NCI-H2227 (cell line): ENCODE data around the gene TSPAN8.
"Not testable (repeated sequence)": the region's sequence is repeated elsewhere in the genome, so short reads cannot be mapped to it uniquely, and the experiment has no call there.

ENCODE experiments used
- DNase-seq: peaks from one replicate; lab custom pipeline; 2025; ENCODE audit not compliant: unreplicated experiment; lab: John Stamatoyannopoulos, UW

The TSPAN8 gene

GRCh38 chr12:71129364-71129763, 28.4 kb downstream of the TSPAN8 start:
- no peak for DNase-seq

GRCh38 chr12:71128191-71128788, 29.5 kb downstream of the TSPAN8 start:
- DNase-seq, result no peak

GRCh38 chr12:71125949-71126348, 31.9 kb downstream of the TSPAN8 start:
- DNase-seq, result no peak

- no peak for DNase-seq
Measured at GRCh38 chr12:71125515-71125914, 32.3 kb downstream of the TSPAN8 start.

- DNase-seq, result no peak
Measured at GRCh38 chr12:71124835-71125460, 32.9 kb downstream of the TSPAN8 start.

GRCh38 chr12:71113148-71113547, 44.7 kb downstream of the TSPAN8 start:
- DNase-seq, result not testable (repeated sequence)

- no peak for DNase-seq
Measured at GRCh38 chr12:71109834-71110233, 48.0 kb downstream of the TSPAN8 start.

GRCh38 chr12:71108355-71108754, 49.4 kb downstream of the TSPAN8 start:
- DNase-seq, result no peak

GRCh38 chr12:71107936-71108335, 49.9 kb downstream of the TSPAN8 start:
- DNase-seq, result no peak

GRCh38 chr12:71105956-71106355, 51.8 kb downstream of the TSPAN8 start:
- no peak for DNase-seq

GRCh38 chr12:71092290-71092689, 65.5 kb downstream of the TSPAN8 start:
- DNase-seq, result no peak

GRCh38 chr12:71090971-71091370, 66.8 kb downstream of the TSPAN8 start:
- no peak for DNase-seq

GRCh38 chr12:71085575-71085974, 72.2 kb downstream of the TSPAN8 start:
- DNase-seq, result no peak

GRCh38 chr12:71075743-71076142, 82.1 kb downstream of the TSPAN8 start:
- DNase-seq, result no peak
